IPS-18c (cell line): ENCODE results near the gene CDIPT.
A peak's percentile ranks its signal among the peaks of the same experiment; 100 is the strongest.
"Not testable (repeated sequence)": the region's sequence is repeated elsewhere in the genome, so short reads cannot be mapped to it uniquely, and the experiment has no call there.

Experiments used
- H3K4me3 ChIP-seq: 2 replicates; pipeline ENCODE4 v1.7.0; 2013; ENCODE audit warnings: low read depth, mild to moderate bottlenecking, low read length, moderate library complexity; ENCODE audit not compliant: insufficient read depth
- H3K9me3 ChIP-seq: one replicate; pipeline ENCODE4 v1.6.1; 2013; ENCODE audit warnings: mild to moderate bottlenecking, low read length, moderate library complexity; ENCODE audit not compliant: control insufficient read depth, insufficient read depth

Gene CDIPT

GRCh38 chr16:29898804-29899515 lies 35.9 kb upstream of the CDIPT start:
- Histone ChIP-seq H3K9me3 (no peaks in the 10 kb centered on the region), H3K4me3 (peak overlapping the region; percentile 89)

- Histone ChIP-seq H3K4me3 (peak overlapping the region; percentile 89), H3K9me3 (peaks cover 2% of the 10 kb centered on the region)
Measured at GRCh38 chr16:29898135-29898803, 35.2 kb upstream of the CDIPT start.

GRCh38 chr16:29897333-29897732 lies 34.3 kb upstream of the CDIPT start:
- peaks cover 2% of the 10 kb centered on the region for H3K9me3 ChIP-seq
- peak overlapping the region; percentile 9; the same call in 1 of the 2 replicates for H3K4me3 ChIP-seq

GRCh38 chr16:29896841-29897240 lies 33.8 kb upstream of the CDIPT start:
- H3K9me3 ChIP-seq, result peaks cover 2% of the 10 kb centered on the region
- no peak overlapping the region for H3K4me3 ChIP-seq

- no peak overlapping the region for H3K4me3 ChIP-seq
- peaks cover 2% of the 10 kb centered on the region for H3K9me3 ChIP-seq
Measured at GRCh38 chr16:29894352-29894751, 31.3 kb upstream of the CDIPT start.

DNA sequence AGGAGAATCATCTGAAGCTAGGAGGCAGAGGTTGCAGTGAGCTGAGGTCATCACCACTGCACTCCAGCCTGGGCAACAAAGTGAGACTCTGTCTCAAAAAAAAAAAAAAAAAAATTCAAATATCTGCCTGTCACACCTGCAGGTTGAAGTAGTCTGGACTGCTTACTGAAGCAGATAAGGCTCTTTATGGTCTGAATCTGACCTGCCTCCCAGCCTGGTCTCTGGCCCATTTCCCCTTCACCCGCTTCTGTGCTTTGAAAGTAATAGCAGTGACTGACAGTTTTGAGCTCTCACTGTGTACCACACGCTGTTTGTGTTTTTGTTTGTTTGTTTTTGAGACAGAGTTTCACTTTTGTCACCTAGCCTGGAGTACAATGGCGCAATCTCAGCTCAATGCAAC lies 30.5 kb upstream of the CDIPT start:
- H3K9me3 ChIP-seq, result peaks cover 2% of the 10 kb centered on the region
- no peak overlapping the region for H3K4me3 ChIP-seq

DNA sequence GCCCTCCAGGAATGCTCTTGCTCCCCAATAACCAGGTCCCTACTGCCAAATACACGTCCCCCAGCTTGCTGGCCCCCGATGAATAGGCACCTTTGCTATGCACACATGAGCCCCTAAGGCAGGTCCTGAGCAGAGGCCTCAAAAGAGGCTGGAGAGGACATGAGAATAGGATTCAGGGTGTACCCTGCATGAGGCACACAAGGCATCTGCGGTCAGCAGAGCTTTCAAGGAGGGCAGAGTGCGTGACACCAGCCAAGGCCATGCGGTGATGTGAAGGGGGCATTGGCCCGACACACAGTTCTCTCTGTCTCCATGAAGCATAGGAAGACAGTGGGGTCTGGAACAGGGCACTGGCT lies 29.4 kb upstream of the CDIPT start:
- H3K4me3 ChIP-seq, result no peak overlapping the region
- H3K9me3 ChIP-seq, result peaks cover 2% of the 10 kb centered on the region

DNA sequence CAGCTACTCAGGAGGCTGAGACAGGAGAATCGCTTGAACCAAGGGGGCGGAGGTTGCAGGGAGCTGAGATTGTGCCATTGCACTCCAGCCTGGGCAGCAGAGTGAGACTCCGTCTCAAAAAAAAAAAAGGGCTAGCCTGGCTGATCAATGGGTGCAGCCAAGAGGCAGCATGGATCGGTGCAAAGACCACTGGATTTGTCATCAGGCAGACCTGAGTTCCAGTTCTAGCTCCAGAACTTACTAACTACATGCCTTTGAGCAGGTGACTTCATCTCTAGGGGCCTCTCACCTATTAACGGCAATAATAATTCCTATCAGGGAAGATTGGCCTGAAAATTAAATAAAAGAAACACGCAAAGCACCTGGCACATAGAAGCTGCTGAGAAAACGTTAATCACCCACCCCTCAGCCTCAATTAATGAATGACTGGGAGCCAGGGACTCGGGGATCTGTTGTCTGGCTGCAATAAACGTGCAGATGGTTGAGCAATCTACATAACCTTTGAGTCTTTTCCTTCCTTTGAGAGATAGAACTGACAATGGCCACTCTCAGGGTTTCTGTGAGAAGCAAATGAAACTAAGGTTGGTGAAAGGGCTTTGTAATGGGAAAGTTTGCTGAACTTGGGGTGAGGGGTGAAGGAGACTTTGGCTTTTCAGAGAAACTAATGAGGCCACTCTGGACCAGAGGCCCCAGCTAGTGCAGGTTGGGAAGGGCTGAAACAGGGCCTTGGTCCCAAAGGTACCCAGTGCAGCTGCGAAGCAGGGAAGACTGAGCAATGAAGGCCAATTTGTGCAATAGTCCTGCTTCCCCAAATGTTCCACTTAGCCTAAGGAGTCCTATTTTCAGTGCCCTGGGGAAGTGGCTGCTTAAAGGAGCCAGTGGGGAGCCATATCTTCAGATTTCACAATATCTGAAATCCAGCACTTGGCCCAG lies 28.8 kb upstream of the CDIPT start:
- Histone ChIP-seq H3K9me3 (peaks cover 2% of the 10 kb centered on the region), H3K4me3 (no peak overlapping the region)

GRCh38 chr16:29889372-29889771 lies 26.3 kb upstream of the CDIPT start:
- not testable (repeated sequence) for H3K9me3 ChIP-seq, H3K4me3 ChIP-seq

DNA sequence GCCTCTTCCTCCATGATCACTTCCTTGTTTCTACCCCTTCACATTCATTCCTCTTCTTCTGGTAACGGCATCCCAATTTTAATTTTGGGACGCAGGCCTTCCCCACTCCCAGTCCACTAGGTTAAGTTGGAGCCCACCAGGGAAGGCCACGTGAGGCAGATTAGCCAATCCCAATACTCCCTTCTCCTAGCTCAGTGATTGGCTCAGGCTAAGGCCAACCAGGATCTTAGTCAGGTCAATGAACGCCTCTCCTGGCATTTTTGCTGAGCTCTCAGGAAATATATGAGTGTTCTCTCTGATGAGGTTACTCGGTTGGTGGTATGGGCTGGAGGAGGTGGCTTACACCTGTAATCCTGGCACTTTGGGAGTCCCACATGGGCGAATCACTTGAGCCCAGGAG lies 21.0 kb upstream of the CDIPT start:
- H3K9me3 ChIP-seq, result no peaks in the 10 kb centered on the region

GRCh38 chr16:29881050-29881449 lies 18.0 kb upstream of the CDIPT start:
- H3K4me3 ChIP-seq, result no peak overlapping the region
- H3K9me3 ChIP-seq, result no peaks in the 10 kb centered on the region

More for the DNA sequence above, 21.0 kb upstream of the CDIPT start:
- H3K4me3 ChIP-seq, result no peak overlapping the region

- Histone ChIP-seq H3K9me3 (no peaks in the 10 kb centered on the region), H3K4me3 (no peak overlapping the region; the same call in 1 of the 2 replicates)
Measured at GRCh38 chr16:29878172-29878571, 15.1 kb upstream of the CDIPT start.

DNA sequence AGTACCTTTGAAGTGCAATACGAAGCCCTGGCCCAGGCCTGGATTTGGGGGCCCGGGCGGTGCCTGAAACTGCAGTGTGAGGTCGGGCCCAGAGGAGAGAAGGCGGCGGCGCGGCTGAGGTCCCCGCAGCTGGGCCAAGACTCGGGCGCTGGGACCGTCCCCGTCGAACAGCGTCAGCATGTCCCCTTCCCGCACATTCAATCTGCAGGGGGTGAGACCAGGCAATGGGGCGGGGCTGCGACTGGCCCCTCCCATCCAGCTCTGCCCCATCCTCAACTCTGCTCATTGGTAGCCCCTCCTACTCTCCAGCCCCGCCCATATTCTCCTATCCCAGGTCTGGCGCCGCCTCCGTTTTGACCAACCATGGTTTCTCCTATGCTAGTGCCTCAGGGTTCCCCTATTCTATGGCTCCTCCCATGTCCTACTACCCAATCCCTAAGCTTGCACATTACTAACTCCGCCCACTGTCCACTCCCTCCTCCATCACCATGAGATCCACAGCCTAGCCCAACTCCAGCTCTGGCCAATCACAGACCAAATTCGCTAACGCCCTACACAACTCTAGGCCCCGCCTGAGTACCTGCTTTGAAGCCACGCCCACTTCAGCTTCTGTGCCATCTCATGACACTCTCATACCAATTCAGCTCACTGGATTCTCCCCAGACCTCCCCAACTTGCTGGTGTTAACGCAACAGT lies 14.4 kb upstream of the CDIPT start:
- Histone ChIP-seq H3K9me3 (no peaks in the 10 kb centered on the region), H3K4me3 (peak overlapping the region; percentile 57)

GRCh38 chr16:29876594-29877249 lies 13.7 kb upstream of the CDIPT start:
- H3K4me3 ChIP-seq, result peak overlapping the region; percentile 57
- no peaks in the 10 kb centered on the region for H3K9me3 ChIP-seq

GRCh38 chr16:29876217-29876593 lies 13.2 kb upstream of the CDIPT start:
- no peaks in the 10 kb centered on the region for H3K9me3 ChIP-seq
- peak overlapping the region; percentile 57; the same call in 1 of the 2 replicates for H3K4me3 ChIP-seq

DNA sequence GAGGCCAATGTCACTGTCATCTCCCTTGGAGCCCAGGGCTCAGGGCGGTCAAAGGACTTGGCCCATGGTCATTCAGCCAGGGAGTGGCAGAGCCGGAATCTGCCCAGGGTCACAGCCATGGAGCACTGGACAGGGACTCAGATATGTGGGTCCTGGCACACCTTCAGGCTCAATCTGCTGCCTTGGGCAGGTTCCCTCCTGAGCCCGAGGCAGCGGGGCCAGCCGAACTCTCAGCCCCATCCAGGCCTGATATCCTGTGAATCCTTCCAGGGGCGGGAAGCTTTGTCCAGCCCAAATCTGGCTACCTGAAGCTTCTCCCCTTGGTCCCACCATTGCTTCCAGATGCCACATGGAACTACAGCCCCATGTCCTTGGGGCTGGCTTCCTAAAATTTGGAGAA lies 12.2 kb upstream of the CDIPT start:
- no peaks in the 10 kb centered on the region for H3K9me3 ChIP-seq

DNA sequence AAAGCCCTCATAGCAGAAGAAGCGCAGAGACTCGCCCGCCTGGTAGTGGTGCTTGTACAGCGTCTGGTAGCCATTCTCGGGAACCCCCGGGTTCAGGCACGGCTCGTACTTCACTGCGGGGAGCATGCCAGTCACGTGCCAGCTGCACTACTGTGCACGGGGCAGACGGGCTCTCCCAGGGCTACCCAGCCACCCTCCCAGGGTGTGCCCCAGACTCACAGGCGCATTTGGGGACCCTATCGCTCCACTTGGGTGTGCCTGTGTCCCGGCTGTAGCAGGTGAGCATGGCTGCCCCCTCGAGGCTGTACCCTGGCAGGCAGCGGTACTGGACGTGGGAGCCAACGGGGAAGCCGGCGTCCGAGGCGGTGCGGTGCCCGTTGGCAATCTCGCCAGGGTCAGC lies 10.3 kb upstream of the CDIPT start:
- Histone ChIP-seq H3K9me3 (no peaks in the 10 kb centered on the region), H3K4me3 (no peak overlapping the region)

More for the DNA sequence above, 12.2 kb upstream of the CDIPT start:
- no peak overlapping the region for H3K4me3 ChIP-seq
